GM21786 (cell line): ENCODE results near the gene FGF1.
"Not testable (repeated sequence)": the region's sequence is repeated elsewhere in the genome, so short reads cannot be mapped to it uniquely, and the experiment has no call there.

Source experiments
- ATAC-seq: cut with Tn5 transposase; IDR thresholded peaks from one replicate; pipeline ENCODE4 v1.9.1; 2021; ENCODE audit not compliant: unreplicated experiment

The FGF1 gene

DNA sequence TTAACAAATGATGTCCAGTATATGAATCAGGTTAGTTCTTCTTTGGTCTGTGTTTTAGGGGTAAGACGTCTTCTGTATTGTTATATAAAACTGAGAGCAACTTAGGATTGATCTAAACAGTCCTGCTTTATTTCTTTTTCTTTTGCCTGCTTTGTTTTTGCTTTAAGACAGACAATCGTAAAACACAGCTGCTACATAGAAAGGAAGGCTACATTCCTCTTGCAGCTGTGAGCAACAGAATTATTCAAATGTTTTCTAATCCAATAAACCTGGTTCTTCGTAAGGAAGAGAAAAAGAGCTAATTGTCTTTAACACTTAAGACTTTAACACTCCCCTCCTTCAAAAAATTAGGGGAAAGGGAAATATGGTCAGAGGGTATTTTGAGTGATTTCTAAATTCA lies 14.6 kb downstream of the FGF1 start:
- ATAC-seq = no peak

DNA sequence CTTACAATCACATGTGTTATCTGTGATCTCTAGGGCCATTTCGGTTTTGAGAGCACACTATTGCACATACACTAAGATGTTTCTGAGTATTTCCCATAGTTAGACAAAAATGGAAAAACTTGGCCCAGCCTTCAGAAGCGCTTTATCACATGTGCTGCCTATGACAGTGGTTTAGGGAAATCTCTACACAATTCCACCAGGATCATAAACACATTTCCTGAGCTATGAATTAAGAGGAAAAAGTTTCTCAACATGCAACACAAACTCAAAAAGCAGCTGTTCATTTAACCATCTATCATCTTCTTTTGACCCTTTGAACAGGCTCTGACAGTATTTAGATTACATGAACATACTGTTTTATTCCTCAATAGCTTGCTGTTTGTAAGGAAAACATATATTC lies 15.1 kb downstream of the FGF1 start:
- no peak for ATAC-seq

DNA sequence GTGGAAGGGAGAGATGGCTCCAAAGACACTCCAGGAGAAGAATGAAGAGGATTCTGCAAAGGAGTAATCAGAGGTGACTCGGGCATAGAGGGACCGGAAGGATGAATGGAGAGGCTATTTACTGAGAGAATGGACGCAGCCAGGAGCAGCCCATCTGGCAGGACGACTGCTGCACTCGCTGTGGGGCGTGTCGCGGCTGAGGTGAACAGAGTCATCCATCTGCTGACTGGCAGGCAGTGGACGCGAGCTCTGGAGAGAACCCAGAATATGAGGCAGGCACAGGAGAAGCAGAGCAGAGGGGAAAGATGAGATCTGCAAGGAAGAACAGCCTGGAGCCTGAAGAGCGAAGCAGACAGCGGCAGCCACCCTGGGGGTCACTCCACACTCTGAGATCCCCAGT lies 16.4 kb downstream of the FGF1 start:
- no peak for ATAC-seq

DNA sequence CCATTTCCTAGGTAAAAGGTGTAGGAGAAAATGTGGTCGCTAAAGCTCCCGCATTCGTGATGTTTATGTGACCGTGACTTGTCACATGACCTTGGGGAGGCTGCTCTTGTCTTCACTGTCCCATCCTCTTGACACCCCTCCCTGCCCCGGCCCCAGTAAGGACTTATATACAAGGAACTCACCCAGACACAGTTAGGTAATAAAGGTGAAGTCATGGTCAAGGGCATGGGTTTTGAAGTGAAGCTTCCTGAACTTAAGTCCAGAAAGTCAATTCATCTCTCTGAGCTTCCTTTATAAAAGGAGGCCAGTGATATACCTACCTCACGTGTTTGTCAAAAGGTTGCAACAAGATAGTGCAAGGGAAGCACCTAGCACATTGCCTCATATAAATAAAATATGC lies 17.6 kb downstream of the FGF1 start:
- no peak for ATAC-seq

DNA sequence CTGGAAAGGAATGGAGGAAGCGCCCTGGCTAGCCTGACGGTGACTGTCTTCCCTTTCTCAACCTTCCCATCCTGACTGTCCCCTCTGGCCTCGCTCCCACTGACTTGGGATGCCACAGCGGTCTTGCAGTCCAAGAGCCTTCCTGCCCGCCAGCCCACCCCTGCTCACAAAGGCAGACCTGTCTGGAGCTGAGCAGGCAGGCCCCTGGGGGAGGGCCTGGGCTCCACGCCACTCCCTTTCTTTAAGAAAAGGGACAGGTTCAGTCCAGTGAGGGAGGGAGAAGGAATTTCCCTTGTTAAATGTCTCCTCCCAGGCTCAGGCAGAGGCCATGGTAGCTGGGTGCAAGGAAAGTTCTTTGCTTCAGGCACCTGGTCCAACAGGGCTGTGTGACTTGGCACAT lies 18.1 kb downstream of the FGF1 start:
- ATAC-seq = no peak

DNA sequence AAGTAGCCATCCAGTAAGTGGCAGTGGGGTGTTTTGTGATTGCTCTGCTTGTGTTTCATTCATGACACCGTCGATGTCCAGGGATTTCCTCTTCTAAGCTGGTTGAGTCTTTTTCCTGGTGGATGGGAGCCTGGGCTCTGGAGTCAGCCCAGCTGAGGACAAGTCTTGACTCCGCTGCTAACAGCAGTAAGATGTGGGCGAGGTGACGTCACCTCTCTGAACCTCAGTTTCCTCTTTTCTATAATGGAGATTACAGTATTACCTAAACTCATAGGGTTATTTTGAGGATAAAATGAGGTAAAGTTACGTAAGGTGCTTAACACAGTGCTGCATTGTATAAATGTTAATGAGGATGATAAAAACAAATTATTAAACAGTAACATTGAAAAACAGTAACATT lies 21.3 kb downstream of the FGF1 start:
- ATAC-seq = no peak

DNA sequence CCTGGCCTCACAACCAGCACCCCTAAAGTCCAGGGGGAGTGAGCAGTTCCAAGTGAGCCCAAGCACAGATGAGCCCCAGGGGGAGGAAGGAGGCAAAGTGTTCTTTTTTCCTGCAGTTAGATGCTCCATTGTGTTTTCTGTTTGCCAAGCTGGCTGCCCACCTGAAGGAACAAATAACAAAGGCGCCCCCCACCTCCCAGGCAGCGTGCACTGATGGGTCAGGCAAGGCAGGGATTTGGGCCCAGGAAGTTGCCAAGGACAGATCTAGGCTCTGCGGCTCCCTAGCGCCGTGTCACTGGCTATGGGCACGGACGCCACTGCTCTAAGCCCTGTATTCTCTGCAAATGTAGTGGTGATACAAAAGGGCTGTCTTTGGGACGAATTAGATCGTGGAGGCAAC lies 21.8 kb downstream of the FGF1 start:
- no peak for ATAC-seq

DNA sequence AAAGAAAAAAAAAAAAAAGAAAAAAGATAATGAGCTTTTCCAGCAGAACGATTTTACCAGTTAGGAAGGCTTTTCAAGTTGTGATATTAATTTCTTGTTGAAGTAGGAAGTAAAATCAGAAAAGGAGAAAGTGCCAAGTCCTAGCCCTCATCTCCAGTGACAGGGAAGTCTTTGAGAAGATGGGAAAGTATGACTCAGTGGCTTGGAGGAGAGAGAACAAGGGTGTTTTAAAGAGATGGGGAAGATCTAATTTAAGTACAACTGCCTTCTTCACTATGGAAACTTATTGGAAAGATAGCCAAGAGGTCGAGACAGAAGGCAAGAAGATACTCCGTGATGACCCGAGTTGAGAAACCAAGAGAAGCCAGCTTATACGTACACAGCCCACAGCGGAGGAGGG lies 22.6 kb downstream of the FGF1 start:
- no peak for ATAC-seq

DNA sequence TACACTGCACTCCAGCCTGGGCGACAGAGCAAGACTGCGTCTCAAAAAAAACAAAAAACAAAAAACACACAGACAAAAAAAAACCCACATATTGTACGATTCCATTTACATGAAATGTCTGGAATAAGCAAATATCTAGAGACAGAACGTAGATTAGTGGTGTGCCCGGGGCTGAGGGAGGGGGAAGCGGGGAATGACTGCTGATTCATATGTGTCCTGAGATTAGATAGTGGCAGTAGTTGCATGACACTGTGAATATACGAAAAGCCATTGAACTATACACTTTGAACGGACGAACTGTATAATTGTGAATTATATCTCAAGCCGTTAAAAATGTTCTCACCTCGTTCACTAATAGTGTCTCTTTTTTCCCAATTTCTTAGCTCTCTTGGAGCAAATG lies 23.9 kb downstream of the FGF1 start:
- ATAC-seq = no peak

DNA sequence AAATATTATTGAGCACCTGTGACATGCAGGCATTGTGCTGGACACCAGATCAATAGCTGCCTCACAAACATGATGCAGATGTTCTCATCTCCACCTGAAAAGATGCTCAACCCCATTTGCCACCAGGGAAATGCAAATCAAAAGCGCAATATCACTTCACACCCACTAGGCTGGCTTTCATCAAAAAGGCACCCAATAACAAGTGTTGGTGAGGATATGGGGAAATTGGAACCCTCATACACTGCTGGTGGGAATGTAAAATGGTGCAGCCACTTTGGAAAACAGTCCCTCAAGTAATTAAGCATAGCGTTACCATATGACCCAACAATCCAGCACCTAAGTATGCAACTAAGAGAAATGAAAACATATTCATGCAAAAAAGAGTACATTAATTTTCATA lies 24.7 kb downstream of the FGF1 start:
- ATAC-seq = no peak

DNA sequence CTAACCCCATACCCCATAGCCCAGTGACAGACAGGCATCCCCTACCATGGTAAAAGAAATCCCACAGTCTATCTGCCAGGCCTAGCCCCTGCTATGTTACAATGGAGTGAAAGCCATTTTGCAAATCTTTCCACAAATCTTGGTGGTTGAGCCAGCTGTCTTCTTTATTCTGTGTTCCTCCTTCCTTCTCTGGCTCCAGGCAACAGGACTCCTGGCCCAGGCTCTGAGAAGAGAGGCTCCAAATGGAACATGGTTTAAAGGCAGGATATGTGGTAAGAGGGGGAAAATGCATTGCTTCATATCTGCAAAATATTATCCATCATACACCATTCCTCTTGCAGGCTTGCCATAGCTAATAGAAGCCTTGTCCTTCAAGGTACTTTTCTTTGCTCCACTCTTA lies 25.2 kb downstream of the FGF1 start:
- no peak for ATAC-seq

DNA sequence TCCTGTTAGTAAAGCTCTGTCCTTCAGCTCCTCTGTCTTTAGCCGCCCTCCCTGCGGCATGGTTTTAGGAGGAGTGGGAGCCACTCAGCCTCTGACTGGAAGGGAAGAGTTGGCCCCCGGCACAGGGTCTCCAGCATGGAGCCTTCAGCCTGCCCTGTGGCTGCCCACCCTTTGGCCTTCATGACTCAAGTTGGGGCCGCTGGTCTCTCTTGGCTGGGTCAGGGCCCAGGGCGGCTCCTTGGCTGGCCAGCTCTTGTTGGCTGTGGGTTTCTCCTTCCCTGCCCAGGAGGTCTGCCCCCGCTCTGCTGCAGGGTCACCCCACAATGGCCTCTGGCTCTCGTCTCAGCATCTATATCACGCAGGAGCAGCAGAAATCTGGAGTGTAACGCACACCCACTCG lies 25.7 kb downstream of the FGF1 start:
- no peak for ATAC-seq

DNA sequence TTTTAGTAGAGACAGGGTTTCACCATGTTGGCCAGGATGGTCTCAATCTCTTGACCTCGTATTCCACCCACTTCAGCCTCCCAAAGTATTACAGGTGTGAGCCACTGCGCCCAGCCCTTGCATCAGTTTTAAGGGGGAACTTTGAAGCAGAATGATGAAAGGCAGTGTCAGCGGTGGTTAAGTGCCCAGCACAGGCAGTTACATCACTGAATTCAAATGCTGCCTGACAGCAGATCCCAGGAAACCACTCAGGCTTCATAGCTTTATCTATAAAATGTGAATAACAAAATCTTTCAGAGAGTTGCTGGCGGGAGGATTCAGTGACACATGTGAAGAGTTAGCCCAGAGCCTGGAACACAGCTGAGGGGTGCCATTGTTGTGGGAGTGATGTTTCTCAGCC lies 26.5 kb downstream of the FGF1 start:
- ATAC-seq = no peak

DNA sequence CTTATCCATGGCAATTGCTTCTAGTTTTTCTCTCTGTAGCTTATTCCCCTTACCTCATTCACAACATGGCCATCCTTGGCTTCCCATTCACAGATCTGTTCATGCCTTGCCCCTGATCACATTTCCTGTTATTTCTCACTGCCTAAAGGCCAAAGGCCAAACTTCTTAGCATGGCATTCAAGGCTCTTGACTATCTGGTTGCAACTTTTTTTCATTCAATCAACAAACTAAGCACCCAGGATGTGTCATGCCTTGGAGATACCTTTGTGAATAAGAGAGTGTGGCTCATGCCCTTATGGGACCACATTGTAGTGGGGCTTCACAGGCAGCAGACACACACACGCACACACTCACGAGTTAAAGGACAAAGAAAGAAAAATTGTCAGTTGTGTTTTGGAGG lies 27.6 kb downstream of the FGF1 start:
- no peak for ATAC-seq

DNA sequence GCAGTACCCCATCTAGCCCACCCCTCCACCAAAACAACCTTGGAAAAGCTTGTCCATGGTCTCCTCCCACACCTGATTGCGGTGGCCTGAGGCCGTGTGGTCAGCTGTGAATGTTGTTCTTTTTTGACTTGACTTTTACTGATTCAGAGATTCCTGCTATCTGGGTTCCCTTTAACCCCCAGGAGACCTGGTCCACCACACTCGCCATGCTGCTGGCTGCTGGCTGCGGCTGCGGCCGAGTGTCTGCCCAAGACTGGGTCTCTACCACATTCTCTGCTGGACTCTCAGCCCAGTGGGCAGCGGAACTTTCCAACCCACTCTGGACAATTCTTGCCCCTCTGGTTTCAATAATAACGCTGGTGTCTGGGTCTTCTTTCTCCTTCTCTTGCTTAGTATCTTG lies 28.4 kb downstream of the FGF1 start:
- ATAC-seq = no peak

DNA sequence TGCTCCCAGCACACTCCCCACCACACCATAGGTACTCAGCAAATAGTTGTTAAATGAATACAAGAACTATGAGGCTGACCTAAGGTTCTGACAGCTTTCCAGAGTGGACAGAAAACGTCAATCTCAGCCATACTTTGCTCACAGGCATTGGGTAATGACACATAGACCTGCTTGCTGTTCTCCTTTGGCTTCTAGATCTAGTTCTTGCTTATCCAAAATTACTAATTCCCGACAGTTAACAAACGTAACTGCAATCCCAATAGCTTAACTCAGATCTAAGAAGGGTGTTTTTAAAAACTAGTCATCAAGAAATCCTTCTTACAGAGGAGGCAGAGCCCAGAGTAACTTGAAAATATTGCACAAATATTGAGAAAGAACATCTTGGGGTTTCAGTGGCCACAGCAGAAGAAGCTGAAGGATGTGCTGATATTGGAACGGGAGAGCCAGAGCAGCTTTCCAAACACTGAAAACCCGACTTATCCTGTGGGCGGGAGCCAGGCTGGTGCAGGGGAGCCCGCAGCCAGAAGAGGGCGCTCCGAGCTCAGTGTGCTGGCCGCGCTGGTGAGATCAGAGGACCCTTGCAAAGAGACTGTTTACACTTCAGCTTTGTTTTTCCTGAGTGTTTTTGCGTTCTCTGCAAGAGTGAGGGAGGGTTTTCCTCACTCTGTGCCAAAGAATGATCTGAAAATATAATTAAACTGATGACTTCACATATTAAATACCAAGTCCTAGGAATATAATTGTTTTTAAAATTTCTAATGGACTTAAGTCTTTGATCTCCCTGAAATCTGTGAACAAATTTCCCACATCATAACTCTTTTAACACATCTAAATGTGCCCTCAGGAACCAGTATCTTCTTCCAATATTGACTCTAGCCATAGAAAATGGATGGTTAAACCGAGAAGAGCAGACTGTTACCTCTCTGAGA lies 30.3 kb downstream of the FGF1 start:
- ATAC-seq = no peak

DNA sequence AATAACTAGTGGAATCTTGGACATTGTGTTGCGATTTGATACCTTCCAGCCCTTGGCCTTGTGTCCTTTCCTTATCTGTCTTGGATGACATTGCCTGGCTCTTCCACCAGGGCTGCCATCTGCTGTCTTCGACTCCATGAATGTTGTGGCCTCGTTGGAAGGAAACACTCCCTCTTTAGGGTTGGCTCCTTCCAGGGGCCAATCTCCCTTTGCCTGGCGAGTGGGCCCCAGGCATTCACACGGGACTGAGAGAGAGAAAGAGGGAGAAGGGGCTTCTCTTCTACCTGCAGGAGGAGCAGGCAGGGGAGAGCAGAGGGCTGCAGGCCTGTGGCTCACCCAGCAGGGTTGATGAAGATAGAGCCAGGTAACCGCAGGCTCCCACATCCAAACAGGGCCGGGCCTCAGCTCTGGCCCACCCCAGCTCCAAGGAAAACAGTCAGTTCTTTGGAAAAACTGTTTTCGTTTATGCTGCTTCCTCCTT lies 31.3 kb downstream of the FGF1 start:
- ATAC-seq = no peak

DNA sequence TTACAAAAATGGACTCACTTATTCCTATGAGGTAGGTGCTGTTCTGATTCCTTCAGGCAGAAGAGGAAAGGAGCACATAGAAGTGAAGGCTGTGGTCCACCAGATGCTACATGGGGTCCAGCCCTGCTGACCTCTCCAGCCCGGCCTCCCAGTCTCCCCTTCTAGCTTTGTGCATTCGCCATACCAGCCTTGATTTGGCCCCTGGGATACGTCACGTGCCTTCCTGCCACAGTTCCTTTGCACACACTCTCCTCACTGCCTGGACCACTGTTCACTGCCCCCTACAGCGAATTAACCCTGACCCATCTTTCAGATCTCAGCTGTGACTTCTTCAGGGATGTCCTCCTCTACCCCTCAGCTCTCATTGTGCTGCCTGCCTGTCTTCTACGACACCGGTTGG lies 32.6 kb downstream of the FGF1 start:
- ATAC-seq = no peak

DNA sequence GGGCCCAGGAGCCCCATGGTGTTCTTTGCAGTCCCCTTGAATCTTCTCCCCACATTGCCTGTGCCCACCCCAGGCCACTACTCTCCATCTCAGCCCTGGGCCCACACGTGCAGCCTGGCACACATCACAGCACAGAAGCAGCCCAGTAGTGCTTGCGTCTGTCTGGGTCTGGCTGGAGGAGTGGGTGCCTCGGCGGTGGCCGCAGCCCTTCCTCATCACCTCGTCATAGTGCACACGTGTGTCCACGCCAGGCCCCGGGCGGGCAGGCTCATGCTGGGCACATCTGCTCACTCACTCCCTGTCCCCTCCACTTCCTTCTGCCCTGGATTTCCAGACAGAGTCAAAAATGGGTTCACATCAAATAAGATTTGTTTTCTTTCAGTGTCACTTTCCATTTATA lies 33.3 kb downstream of the FGF1 start:
- no peak for ATAC-seq

DNA sequence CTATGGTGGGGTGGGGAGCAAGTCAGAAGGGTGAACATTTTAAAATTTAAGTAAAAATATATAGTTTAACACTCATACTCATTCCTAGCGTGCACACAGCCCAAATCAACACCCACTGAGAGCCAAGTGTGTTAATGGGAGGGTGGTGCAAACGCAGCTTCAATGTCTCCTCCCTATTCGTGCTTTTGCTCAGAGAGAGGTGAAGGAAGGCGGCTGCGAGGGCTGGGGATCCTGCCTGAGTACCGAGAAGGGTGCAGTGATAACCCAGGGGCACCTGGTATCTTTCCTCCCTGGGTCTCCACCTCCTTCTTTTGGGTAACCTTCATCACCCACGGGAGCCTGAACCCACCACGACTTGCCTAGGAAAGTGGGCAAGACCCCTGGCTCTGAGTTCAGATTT lies 35.0 kb downstream of the FGF1 start:
- ATAC-seq = no peak

DNA sequence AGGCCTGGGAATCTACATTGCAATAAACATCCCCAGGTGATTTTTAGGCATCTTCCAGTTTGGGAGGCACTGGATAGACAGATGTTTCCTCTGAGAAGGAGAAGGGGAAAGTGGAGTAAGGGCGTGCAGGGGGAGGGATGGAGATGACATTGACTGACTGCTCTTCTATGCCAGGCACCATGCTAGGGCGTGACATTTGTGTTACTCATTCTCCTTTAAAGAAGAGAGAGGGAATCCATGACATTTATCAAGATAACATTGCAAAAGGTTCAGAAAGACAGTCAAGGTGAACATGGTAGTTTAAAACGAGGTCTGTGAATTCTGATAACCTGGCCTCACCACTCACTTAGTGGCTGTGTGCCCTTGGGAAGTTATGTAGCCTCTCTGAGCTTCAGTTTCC lies 35.8 kb downstream of the FGF1 start:
- ATAC-seq = no peak

DNA sequence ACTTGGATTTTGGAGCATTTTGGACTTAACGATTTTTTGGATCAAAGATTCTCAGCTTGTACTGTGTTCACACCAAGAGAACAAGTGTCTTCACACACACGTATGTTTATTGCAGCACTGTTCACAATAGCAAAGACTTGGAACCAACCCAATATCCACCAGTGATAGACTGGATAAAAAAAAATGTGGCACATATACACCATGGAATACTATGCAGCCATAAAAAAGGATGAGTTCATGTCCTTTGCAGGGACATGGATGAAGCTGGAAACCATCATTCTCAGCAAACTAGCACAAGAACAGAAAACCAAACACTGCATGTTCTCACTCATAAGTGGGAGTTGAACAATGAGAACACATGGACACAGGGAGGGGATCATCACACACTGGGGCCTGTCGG lies 37.8 kb downstream of the FGF1 start:
- not testable (repeated sequence) for ATAC-seq

DNA sequence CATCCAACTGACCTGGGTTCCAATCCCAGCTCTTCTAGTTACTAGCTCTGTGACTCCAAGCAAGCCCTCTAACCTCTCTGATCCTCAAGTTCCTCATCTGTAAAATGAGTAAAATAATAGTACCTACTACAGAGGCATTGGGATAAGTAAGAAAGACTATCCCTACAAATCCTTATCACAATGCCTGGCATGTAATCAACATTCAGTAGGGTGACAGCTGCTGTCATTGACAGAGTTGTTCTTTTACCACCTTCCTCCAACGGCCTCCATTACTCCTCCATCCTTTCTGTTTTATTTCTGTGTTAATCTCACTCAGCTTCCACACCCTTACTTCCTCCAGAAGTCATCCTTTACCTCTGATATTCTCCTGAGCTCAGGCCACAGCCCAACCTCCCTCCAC lies 40.4 kb downstream of the FGF1 start:
- no peak for ATAC-seq
